BE2C (cell line): ENCODE data around the gene MELTF.
"Not testable (repeated sequence)": the region's sequence is repeated elsewhere in the genome, so short reads cannot be mapped to it uniquely, and the experiment has no call there.

ENCODE experiments used
- DNase-seq: peaks from one replicate; pipeline ENCODE4 v3.0.0-alpha.2; 2020
- H3K27me3 ChIP-seq: fragments of 250-450 bp; sonication (Bioruptor Pico); 2 replicates; pipeline ENCODE4 v1.5.1; 2020; ENCODE audit warnings: mild to moderate bottlenecking
- H3K36me3 ChIP-seq: fragments of 250-450 bp; sonication (Bioruptor Pico); 2 replicates; pipeline ENCODE4 v1.5.1; 2020; ENCODE audit warnings: mild to moderate bottlenecking
- H3K4me1 ChIP-seq: fragments of 250-450 bp; sonication (Bioruptor Pico); 2 replicates; pipeline ENCODE4 v1.5.1; 2020
- H3K4me3 ChIP-seq: 2 replicates; pipeline ENCODE4 v1.5.1; 2011; ENCODE audit warnings: low read depth, low read length
- H3K9me3 ChIP-seq: fragments of 250-450 bp; sonication (Bioruptor Pico); 2 replicates; pipeline ENCODE4 v1.5.1; 2020
- CTCF ChIP-seq: IDR thresholded peaks from 2 replicates; pipeline ENCODE4 v1.5.1; 2012; ENCODE audit warnings: mild to moderate bottlenecking, low read depth, low read length

The MELTF gene

GRCh38 chr3:197042539-197042938, 12.9 kb upstream of the MELTF start:
- TF ChIP-seq CTCF: no peak

GRCh38 chr3:197041875-197042488, 12.4 kb upstream of the MELTF start:
- peaks cover 30% of the 10 kb centered on the region for H3K36me3 ChIP-seq
- no peaks in the 10 kb centered on the region for H3K4me1 ChIP-seq
- H3K27me3 ChIP-seq: no peaks in the 10 kb centered on the region
- TF ChIP-seq CTCF: no peak
- DNase-seq: no peak
- no peaks in the 10 kb centered on the region for H3K9me3 ChIP-seq
- H3K4me3 ChIP-seq: no peak overlapping the region

More at GRCh38 chr3:197042539-197042938, 12.9 kb upstream of the MELTF start:
- H3K27me3 ChIP-seq: no peaks in the 10 kb centered on the region
- no peaks in the 10 kb centered on the region for H3K4me1 ChIP-seq
- no peaks in the 10 kb centered on the region for H3K9me3 ChIP-seq
- DNase-seq: no peak
- no peak overlapping the region for H3K4me3 ChIP-seq
- H3K36me3 ChIP-seq: peaks cover 33% of the 10 kb centered on the region

- Histone ChIP-seq H3K36me3 (peaks cover 22% of the 10 kb centered on the region), H3K9me3 (no peaks in the 10 kb centered on the region), H3K4me1 (no peaks in the 10 kb centered on the region), H3K27me3 (no peaks in the 10 kb centered on the region), H3K4me3 (no peak overlapping the region)
- no peak for DNase-seq
- no peak for TF ChIP-seq CTCF
Measured at GRCh38 chr3:197040658-197041057, 11.0 kb upstream of the MELTF start.

GRCh38 chr3:197038679-197039462, 9.3 kb upstream of the MELTF start:
- H3K9me3 ChIP-seq: no peaks in the 10 kb centered on the region
- no peaks in the 10 kb centered on the region for H3K27me3 ChIP-seq
- H3K36me3 ChIP-seq: peaks cover 8% of the 10 kb centered on the region
- DNase-seq: no peak
- H3K4me3 ChIP-seq: no peak overlapping the region
- no peak for TF ChIP-seq CTCF
- no peaks in the 10 kb centered on the region for H3K4me1 ChIP-seq

- Histone ChIP-seq H3K9me3 (no peaks in the 10 kb centered on the region), H3K27me3 (no peaks in the 10 kb centered on the region), H3K36me3 (no peaks in the 10 kb centered on the region), H3K4me1 (peaks cover 11% of the 10 kb centered on the region), H3K4me3 (no peak overlapping the region)
- TF ChIP-seq CTCF: no peak
- DNase-seq: no peak
Measured at GRCh38 chr3:197035577-197035976, 6.0 kb upstream of the MELTF start.

GRCh38 chr3:197034778-197035177, 5.2 kb upstream of the MELTF start:
- not testable (repeated sequence) for H3K27me3 ChIP-seq, H3K9me3 ChIP-seq, H3K36me3 ChIP-seq, H3K4me3 ChIP-seq, DNase-seq
- H3K4me1 ChIP-seq: peaks cover 11% of the 10 kb centered on the region

- not testable (repeated sequence) for H3K9me3 ChIP-seq, DNase-seq, H3K27me3 ChIP-seq, H3K36me3 ChIP-seq, H3K4me3 ChIP-seq
- H3K4me1 ChIP-seq: peaks cover 12% of the 10 kb centered on the region
Measured at GRCh38 chr3:197033764-197034163, 4.1 kb upstream of the MELTF start.
